H1 (cell line): ENCODE measurements around the gene ANAPC2. TPM values are rescaled to one million over a fixed set of nuclear protein-coding genes. Genes with fewer than 3 reads are reported as not detected.

Source experiments
- CTCF ChIA-PET: fragments of 300-600 bp; sonication (Branson Sonifier 250); formaldehyde crosslinking; loops from one replicate; lab custom pipeline; 2021; ENCODE audit not compliant: partially characterized antibody; lab: Charles Lee
- POLR2A ChIA-PET: fragments of 300-600 bp; sonication (Branson Sonifier 250); formaldehyde crosslinking; loops from one replicate; lab custom pipeline; 2021; ENCODE audit warnings: inconsistent platforms; ENCODE audit not compliant: partially characterized antibody; lab: Charles Lee
- DNase-seq, 2 experiments: peaks; one replicate each; pipeline versions ENCODE4 v3.0.0 to v3.0.0-alpha.2; 2010 to 2022; ENCODE audit warnings: low spot score in 2 of 2, low read depth in 1 of 2, mixed read lengths in 1 of 2
- FAIRE-seq: peaks from 2 replicates; lab custom pipeline; 2011; peaks lifted over from hg19 to GRCh38; lab: Jason Lieb, UNC
- H2AFZ ChIP-seq: 2 replicates; pipeline ENCODE4 v1.8.1; 2012; ENCODE audit warnings: low read length, inconsistent platforms
- H2AK5ac ChIP-seq: 2 replicates; pipeline ENCODE4 v1.6.1; 2013; ENCODE audit warnings: low read depth, low read length
- H2BK120ac ChIP-seq: replicated peaks from 2 replicates; pipeline ENCODE3; 2013; ENCODE audit warnings: low read depth, low read length, inconsistent platforms
- H2BK12ac ChIP-seq: 2 replicates; pipeline ENCODE4 v1.6.1; 2013; ENCODE audit warnings: low read depth, low read length
- H2BK15ac ChIP-seq: 2 replicates; pipeline ENCODE4 v1.6.1; 2013; ENCODE audit warnings: low read length
- H2BK20ac ChIP-seq: 2 replicates; pipeline ENCODE4 v1.6.1; 2013; ENCODE audit warnings: low read length
- H2BK5ac ChIP-seq: 2 replicates; pipeline ENCODE4 v1.6.1; 2013; ENCODE audit warnings: low read depth, low read length
- H3K14ac ChIP-seq: 2 replicates; pipeline ENCODE4 v1.6.1; 2013; ENCODE audit warnings: inconsistent platforms; ENCODE audit not compliant: insufficient read length
- H3K18ac ChIP-seq: 2 replicates; pipeline ENCODE4 v1.6.1; 2013; ENCODE audit warnings: low read length; ENCODE audit errors: extremely low read depth
- H3K23ac ChIP-seq: 2 replicates; pipeline ENCODE4 v1.6.1; 2013; ENCODE audit warnings: inconsistent platforms; ENCODE audit not compliant: insufficient read length
- H3K23me2 ChIP-seq: 2 replicates; pipeline ENCODE4 v1.6.1; 2013; ENCODE audit warnings: low read depth, low read length
- H3K27ac ChIP-seq: 2 replicates; pipeline ENCODE4 v1.6.1; 2011; ENCODE audit warnings: low read depth, low read length, inconsistent platforms
- H3K27me3 ChIP-seq, 4 experiments: replicated peaks in 1 of 4; 1 replicate in 1 of 4; 2 replicates in 3 of 4; pipeline versions ENCODE4 v1.6.1 to v1.8.1; 2011 to 2013; ENCODE audit warnings: low read length in 3 of 4, mild to moderate bottlenecking in 3 of 4, inconsistent platforms in 2 of 4, mixed read lengths in 2 of 4, moderate library complexity in 1 of 4; ENCODE audit not compliant: control insufficient read depth in 3 of 4, insufficient read depth in 3 of 4; ENCODE audit errors: extremely low read depth in 1 of 4
- H3K36me3 ChIP-seq, 4 experiments: 2 replicates each; pipeline versions ENCODE4 v1.6.1 to v1.8.1; 2011 to 2013; ENCODE audit warnings: mild to moderate bottlenecking in 4 of 4, low read length in 3 of 4, moderate library complexity in 2 of 4, control low read depth in 1 of 4, inconsistent platforms in 1 of 4; ENCODE audit not compliant: insufficient read depth in 4 of 4, control insufficient read depth in 2 of 4
- H3K4ac ChIP-seq: replicated peaks from 2 replicates; pipeline ENCODE3; 2013; ENCODE audit warnings: low read length, low read depth, mixed read lengths, inconsistent platforms; ENCODE audit not compliant: insufficient read length
- H3K4me1 ChIP-seq, 4 experiments: replicated peaks in 1 of 4; 1 replicate in 1 of 4; 2 replicates in 3 of 4; pipeline versions ENCODE4 v1.6.1 to v1.8.1; 2011 to 2013; ENCODE audit warnings: low read length in 3 of 4, inconsistent platforms in 2 of 4, mixed read lengths in 1 of 4; ENCODE audit not compliant: insufficient read depth in 4 of 4, control insufficient read depth in 3 of 4
- H3K4me2 ChIP-seq, 2 experiments: 2 replicates each; pipeline versions ENCODE4 v1.6.1 to v1.8.1; 2011 to 2013; ENCODE audit warnings: low read depth in 2 of 2, low read length in 2 of 2, control low read depth in 1 of 2, inconsistent platforms in 1 of 2, mild to moderate bottlenecking in 1 of 2; ENCODE audit not compliant: insufficient read depth in 1 of 2
- H3K4me3 ChIP-seq, 4 experiments: fragments of 200-600, 300-600 bp in 1 of 4; sonication (generic), shearing (Covaris generic), sonication (Bioruptor Twin) in 1 of 4; 2 replicates each; pipeline versions ENCODE4 v1.5.1 to v1.8.1; 2011 to 2016; ENCODE audit warnings: low read length in 4 of 4, low read depth in 3 of 4, control low read depth in 2 of 4, inconsistent platforms in 2 of 4, mild to moderate bottlenecking in 2 of 4, mixed read lengths in 1 of 4, moderate library complexity in 1 of 4; ENCODE audit not compliant: insufficient read depth in 2 of 4; ENCODE audit errors: extremely low read depth in 1 of 4
- H3K56ac ChIP-seq: replicated peaks from 2 replicates; pipeline ENCODE3; 2013; ENCODE audit warnings: low read depth, mild to moderate bottlenecking, mixed read lengths, low read length, inconsistent platforms; ENCODE audit not compliant: insufficient read length
- H3K79me1 ChIP-seq: 2 replicates; pipeline ENCODE4 v1.6.1; 2013; ENCODE audit warnings: low read depth, low read length, control low read depth
- H3K79me2 ChIP-seq, 2 experiments: 2 replicates each; pipeline versions ENCODE4 v1.6.1 to v1.8.1; 2012 to 2013; ENCODE audit warnings: low read length in 2 of 2, mild to moderate bottlenecking in 2 of 2, inconsistent platforms in 1 of 2; ENCODE audit not compliant: insufficient read depth in 2 of 2, control insufficient read depth in 1 of 2
- H3K9ac ChIP-seq, 4 experiments: replicated peaks in 1 of 4; 1 replicate in 1 of 4; 2 replicates in 3 of 4; pipeline versions ENCODE4 v1.6.1 to v1.8.1; 2011 to 2013; ENCODE audit warnings: low read depth in 3 of 4, low read length in 3 of 4, control low read depth in 2 of 4, mild to moderate bottlenecking in 2 of 4, moderate library complexity in 2 of 4, inconsistent platforms in 1 of 4; ENCODE audit errors: extremely low read depth in 1 of 4
- H3K9me3 ChIP-seq, 2 experiments: 2 replicates each; pipeline versions ENCODE4 v1.6.1 to v1.8.1; 2012 to 2013; ENCODE audit warnings: mild to moderate bottlenecking in 2 of 2, moderate library complexity in 2 of 2, control low read depth in 1 of 2, inconsistent platforms in 1 of 2, low read depth in 1 of 2, low read length in 1 of 2, mixed read lengths in 1 of 2; ENCODE audit not compliant: insufficient read depth in 2 of 2
- H4K20me1 ChIP-seq, 2 experiments: replicated peaks in 1 of 2; 2 replicates each; pipeline versions ENCODE3 to v1.8.1; 2011 to 2013; ENCODE audit warnings: inconsistent platforms in 2 of 2, low read length in 2 of 2, mild to moderate bottlenecking in 1 of 2; ENCODE audit not compliant: insufficient read depth in 2 of 2, control insufficient read depth in 1 of 2
- H4K5ac ChIP-seq: 2 replicates; pipeline ENCODE4 v1.6.1; 2013; ENCODE audit warnings: low read length, low read depth, mixed read lengths, inconsistent platforms; ENCODE audit not compliant: insufficient read length
- H4K8ac ChIP-seq: 2 replicates; pipeline ENCODE4 v1.8.0; 2013; ENCODE audit warnings: mild to moderate bottlenecking, moderate library complexity, low read length, inconsistent platforms; ENCODE audit not compliant: insufficient read depth; ENCODE audit errors: extremely low read depth
- H4K91ac ChIP-seq: replicated peaks from 2 replicates; pipeline ENCODE3; 2013; ENCODE audit warnings: low read length, mixed read lengths, inconsistent platforms; ENCODE audit not compliant: insufficient read length
- ASH2L ChIP-seq: fragments of 200-600, 300-600 bp; sonication (generic); IDR thresholded peaks from one replicate; pipeline ENCODE4 v1.7.1; 2017; ENCODE audit warnings: low read length
- CREB1 ChIP-seq: IDR thresholded peaks from 2 replicates; pipeline ENCODE4 v1.6.1; 2012; ENCODE audit warnings: inconsistent platforms
- EP300 ChIP-seq, 2 experiments: IDR thresholded peaks; 1 replicate in 1 of 2; 2 replicates in 1 of 2; pipeline ENCODE4 v1.6.1; 2011 to 2012; ENCODE audit warnings: low read depth in 2 of 2, low read length in 2 of 2, mild to moderate bottlenecking in 2 of 2, borderline replicate concordance in 1 of 2, inconsistent platforms in 1 of 2, moderate library complexity in 1 of 2
- JUND ChIP-seq: IDR thresholded peaks from 2 replicates; pipeline ENCODE4 v1.6.1; 2011; ENCODE audit warnings: mild to moderate bottlenecking, improper control_type of control experiment, low read length
- KDM1A ChIP-seq: fragments of 200-600, 300-600 bp; sonication (generic); IDR thresholded peaks from 2 replicates; pipeline ENCODE4 v1.7.1; 2016; ENCODE audit warnings: mild to moderate bottlenecking, low read length, borderline replicate concordance
- RNF2 ChIP-seq: fragments of 200-900, 300-1000 bp; sonication (generic); IDR thresholded peaks from 2 replicates; pipeline ENCODE4 v1.7.1; 2016; ENCODE audit warnings: borderline replicate concordance, low read depth, mild to moderate bottlenecking, antibody characterized with exemption, low read length; ENCODE audit not compliant: poor library complexity, severe bottlenecking; ENCODE audit errors: missing control alignments
- SAP30 ChIP-seq: fragments of 300-600 bp; sonication (generic); IDR thresholded peaks from 2 replicates; pipeline ENCODE4 v1.7.1; 2012; ENCODE audit warnings: low read length, moderate library complexity, mild to moderate bottlenecking, inconsistent platforms; ENCODE audit not compliant: insufficient read depth, insufficient replicate concordance
- TBP ChIP-seq: IDR thresholded peaks from 2 replicates; pipeline ENCODE4 v1.6.1; 2011; ENCODE audit warnings: low read depth, low read length, improper control_type of control experiment
- USF2 ChIP-seq: IDR thresholded peaks from 2 replicates; pipeline ENCODE4 v1.6.1; 2011; ENCODE audit warnings: low read length, improper control_type of control experiment
- YY1 ChIP-seq: IDR thresholded peaks from 2 replicates; pipeline ENCODE4 v1.6.1; 2011; ENCODE audit warnings: low read depth, mild to moderate bottlenecking, low read length
- WGBS, 2 experiments: shearing (Covaris generic) in 1 of 2; methylation state at CpG; one replicate each; pipeline versions ENCODE4 v1.1.6 to v1.1.7; 2013 to 2015; ENCODE audit warnings: low lambda C conversion rate in 2 of 2, mixed read lengths in 2 of 2, inconsistent platforms in 1 of 2, low coverage in 1 of 2, missing lambda C conversion rate in 1 of 2; ENCODE audit not compliant: insufficient replicate concordance in 2 of 2, insufficient coverage in 1 of 2, insufficient read length in 1 of 2; ENCODE audit errors: extremely low coverage in 1 of 2, missing lambda C conversion rate in 1 of 2; 5-methylcytosine and 5-hydroxymethylcytosine counted together
- polyA plus RNA-seq, 7 experiments: library from polyadenylated mRNA; depleted of rRNA in 3 of 7; stranded (reverse) in 5 of 7; unstranded in 2 of 7; fragments of >200 nt in 5 of 7; fragments of 200-250 nt in 2 of 7; gene quantifications; 1 replicate in 5 of 7; 2 replicates in 1 of 7; 4 replicates in 1 of 7; pipeline versions ENCODE4 v1.2.1 to v1.2.3, GENCODE V29; 2011 to 2013; ENCODE audit warnings: missing spikeins in 2 of 7, mixed read lengths in 2 of 7
- total RNA-seq: library from RNA; stranded (reverse); fragmentation: NEBNext Ultra II Directional; extraction: Animal tissue kit (Norgen Biotek cat#: 25700); gene quantifications from 2 replicates; pipeline ENCODE4 v1.2.1, GENCODE V29; 2021

The ANAPC2 gene
- total and polyA plus RNA-seq, 2 of the 8 experiments (the other 6 are each of a cell fraction or from before 2014, with no cell fraction given): 30.2 to 37.7 TPM

- Histone ChIP-seq H3K4ac (no peak overlapping the region), H3K27ac (no peak overlapping the region), H2BK5ac (no peak overlapping the region), H2BK15ac (no peak overlapping the region), H3K4me1 (peaks cover 0 to 15% (median 9%) of the 10 kb centered on the region in 4 experiments; a peak in 5 of 7 replicates), H3K79me2 (no peaks in the 10 kb centered on the region), H2AK5ac (peak overlapping the region; percentile 39; the same call in 1 of the 2 replicates), H4K20me1 (peaks cover 0 to 12% of the 10 kb centered on the region in 2 experiments), H2BK120ac (no peak overlapping the region), H3K9ac (no peak overlapping the region), H4K8ac (no peak overlapping the region), H3K27me3 (no peaks in the 10 kb centered on the region; a peak in 2 of 7 replicates), H3K4me3 (no peak overlapping the region), H4K5ac (no peak overlapping the region), H3K79me1 (no peaks in the 10 kb centered on the region), H3K18ac (no peak overlapping the region), H4K91ac (no peak overlapping the region), H3K14ac (no peak overlapping the region), H3K56ac (no peak overlapping the region), H3K9me3 (no peaks in the 10 kb centered on the region), H2BK20ac (no peak overlapping the region), H2AFZ (no peak overlapping the region), H3K23me2 (peaks cover 14% of the 10 kb centered on the region; the same call in 1 of the 2 replicates), H3K36me3 (peaks cover 0 to 22% (median 7%) of the 10 kb centered on the region in 4 experiments; a peak in 6 of 8 replicates), H2BK12ac (no peak overlapping the region), H3K4me2 (no peak overlapping the region), H3K23ac (no peak overlapping the region)
- TF ChIP-seq EP300 (IDR thresholded peaks at IDR 0.05; ENCODE audit: borderline replicate concordance in 1 of 2, low read depth in 2 of 2, low read length in 2 of 2) (no peak), JUND (no peak), CREB1 (no peak), ASH2L (no peak), RNF2 (no peak), YY1 (no peak), SAP30 (no peak), TBP (no peak), USF2 (no peak), KDM1A (no peak)
- no peak for FAIRE-seq
- 93% methylated on average over 16 of the region's 30 CpGs; no CpG with 5 or more reads in 1 of the 2 experiments for WGBS, 2 experiments
- ChIA-PET POLR2A (interaction anchor here (1.1 to 69.9 kb wide), 5 partner anchors 8 to 226 kb away, joined by 3 to 1462 read pairs (median 7); partner anchors contain the start of genes NDOR1, NELFB, PAXX and STPG3), CTCF (interaction anchor here (0.8 to 3.7 kb wide), 7 partner anchors 12 to 89 kb away, joined by 3 to 17 read pairs (median 4); no protein-coding TSS in a partner anchor)
- DNase-seq: no peak
Observed at GRCh38 chr9:137218212-137218753, 29.9 kb upstream of the ANAPC2 start.
